ENCODE measurements around the gene RSBN1. TPM values are rescaled to one million over a fixed set of nuclear protein-coding genes. Genes with fewer than 3 reads are reported as not detected.

Gene RSBN1
- total and polyA plus RNA-seq, 9 of the 15 experiments (the other 6 are each of a cell fraction or from before 2014, with no cell fraction given) = 4.5 to 24.3 (median 13.0) TPM

GRCh38 chr1:113811156-113811887, 954 bp downstream of the RSBN1 start (continued):
- TF ChIP-seq ZNF318 (IDR thresholded peaks at IDR 0.05; ENCODE audit: borderline replicate concordance in 1 of 2, low read depth in 1 of 2) (no peak), HNRNPL (IDR thresholded peaks at IDR 0.05; ENCODE audit: low read depth, low read length) (no peak), RBBP5 (IDR thresholded peaks at IDR 0.05; ENCODE audit: borderline replicate concordance, insufficient read depth, low read length, poor library complexity, severe bottlenecking) (peak; percentile 98), DLX4 (CRISPR knock-in tag; IDR thresholded peaks at IDR 0.05) (no peak), UBTF (IDR thresholded peaks at IDR 0.05; ENCODE audit: borderline replicate concordance in 1 of 2, low read depth in 2 of 2, low read length in 2 of 2) (peak; percentile 86 to 88; a peak in 2 of 4 replicates), WHSC1 (IDR thresholded peaks at IDR 0.05; ENCODE audit: low read length) (no peak), ZNF766 (CRISPR knock-in tag; conservative IDR thresholded peaks at IDR 0.05) (no peak), ZNF12 (CRISPR knock-in tag; IDR thresholded peaks at IDR 0.05) (no peak), STAT6 (CRISPR knock-in tag; IDR thresholded peaks at IDR 0.05) (no peak), MTA3 (IDR thresholded peaks at IDR 0.05; ENCODE audit: borderline replicate concordance) (no peak), CBX1 (IDR thresholded peaks at IDR 0.05; ENCODE audit: low read depth) (0 out of 2 replicates have a peak, but pooled peaks have one; percentile 8), PHB2 (IDR thresholded peaks at IDR 0.05; ENCODE audit: low read depth) (no peak), SMAD3 (CRISPR knock-in tag; conservative IDR thresholded peaks at IDR 0.05) (no peak)
